HG03575 (cell line): ENCODE results near the gene PCSK2.

ENCODE experiments used
- ATAC-seq: cut with Tn5 transposase; IDR thresholded peaks from one replicate; pipeline ENCODE4 v1.9.1; 2021; ENCODE audit not compliant: unreplicated experiment, insufficient number of reproducible peaks, low FRiP score; ENCODE audit errors: extremely low read depth

Gene PCSK2

DNA sequence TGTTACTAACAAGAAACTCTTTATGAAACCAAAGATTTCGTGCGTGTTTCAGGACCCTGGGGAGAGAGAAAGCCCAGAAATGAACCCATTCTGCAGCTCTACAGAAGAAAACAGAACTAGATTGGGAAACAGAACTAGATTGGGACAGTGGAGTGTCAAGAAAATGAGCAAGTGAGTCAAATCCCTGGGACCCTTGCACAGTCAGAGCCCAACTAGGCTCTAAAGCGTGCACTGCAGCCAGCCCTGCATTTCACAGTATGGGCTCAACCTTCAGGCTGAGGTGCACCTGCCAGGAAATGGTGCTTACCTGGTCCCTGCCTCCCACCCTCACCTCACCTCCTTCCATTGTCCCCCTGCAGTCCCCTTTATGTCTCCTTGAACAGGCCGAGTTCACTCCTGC, 264.6 kb downstream of the PCSK2 start:
- ATAC-seq = no peak

DNA sequence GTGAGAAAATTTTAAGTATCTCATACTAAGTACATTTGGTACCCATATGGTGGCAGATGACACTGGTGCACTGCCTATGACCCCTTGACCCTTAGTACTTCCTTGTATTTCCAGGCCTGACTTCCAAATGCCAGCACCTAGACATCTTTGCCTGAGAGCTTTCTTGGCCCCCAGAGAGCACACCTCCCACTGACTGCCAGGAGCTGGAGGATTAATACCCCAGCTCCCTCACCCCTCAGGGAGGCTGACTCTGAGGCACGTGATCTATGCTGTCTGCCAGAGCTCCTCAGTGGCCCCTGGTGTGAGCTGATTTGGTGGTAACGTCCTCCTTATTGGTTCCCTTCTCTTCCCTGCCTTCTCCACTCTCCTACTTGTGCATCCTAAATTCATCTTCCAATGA, 266.3 kb downstream of the PCSK2 start:
- ATAC-seq = no peak

DNA sequence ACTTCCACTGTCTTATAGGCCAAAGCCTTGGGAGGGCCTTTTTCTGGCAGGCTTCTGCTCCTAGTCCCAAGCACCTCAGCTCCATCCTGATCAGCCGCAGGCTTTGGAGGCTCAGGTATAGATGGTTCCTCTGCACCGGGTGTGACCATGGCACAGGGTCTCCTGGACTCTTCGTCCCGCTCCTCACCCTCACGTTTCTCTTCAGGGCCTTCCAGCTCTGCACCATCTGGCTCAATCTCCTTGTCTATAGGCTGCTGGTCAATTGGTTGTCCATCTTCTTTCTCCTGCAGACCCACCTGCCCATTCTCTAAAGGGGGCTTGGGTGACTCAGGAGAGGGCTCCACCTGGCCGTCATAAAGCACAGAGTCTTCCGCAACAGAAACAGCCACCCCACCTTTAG, 267.4 kb downstream of the PCSK2 start:
- ATAC-seq = no peak

DNA sequence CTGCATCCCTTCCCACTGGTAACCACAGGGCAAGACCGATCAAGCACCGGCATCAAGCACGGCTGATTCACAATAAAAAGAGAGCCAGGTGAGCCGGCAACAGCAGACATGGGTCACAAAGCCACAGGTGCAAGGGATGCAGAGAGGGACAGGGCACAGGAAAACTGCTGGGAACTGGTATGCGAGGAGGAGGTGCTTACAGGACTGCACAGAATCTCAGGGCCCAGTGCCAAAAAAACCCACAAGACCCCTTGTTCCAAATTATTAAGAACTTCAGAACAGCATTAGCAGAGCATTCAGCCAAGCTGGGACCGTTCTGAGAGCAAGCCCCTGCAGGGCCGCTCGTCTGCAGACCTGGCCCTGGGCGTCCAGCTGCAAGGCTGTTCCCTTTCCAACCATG, 269.0 kb downstream of the PCSK2 start:
- no peak for ATAC-seq

DNA sequence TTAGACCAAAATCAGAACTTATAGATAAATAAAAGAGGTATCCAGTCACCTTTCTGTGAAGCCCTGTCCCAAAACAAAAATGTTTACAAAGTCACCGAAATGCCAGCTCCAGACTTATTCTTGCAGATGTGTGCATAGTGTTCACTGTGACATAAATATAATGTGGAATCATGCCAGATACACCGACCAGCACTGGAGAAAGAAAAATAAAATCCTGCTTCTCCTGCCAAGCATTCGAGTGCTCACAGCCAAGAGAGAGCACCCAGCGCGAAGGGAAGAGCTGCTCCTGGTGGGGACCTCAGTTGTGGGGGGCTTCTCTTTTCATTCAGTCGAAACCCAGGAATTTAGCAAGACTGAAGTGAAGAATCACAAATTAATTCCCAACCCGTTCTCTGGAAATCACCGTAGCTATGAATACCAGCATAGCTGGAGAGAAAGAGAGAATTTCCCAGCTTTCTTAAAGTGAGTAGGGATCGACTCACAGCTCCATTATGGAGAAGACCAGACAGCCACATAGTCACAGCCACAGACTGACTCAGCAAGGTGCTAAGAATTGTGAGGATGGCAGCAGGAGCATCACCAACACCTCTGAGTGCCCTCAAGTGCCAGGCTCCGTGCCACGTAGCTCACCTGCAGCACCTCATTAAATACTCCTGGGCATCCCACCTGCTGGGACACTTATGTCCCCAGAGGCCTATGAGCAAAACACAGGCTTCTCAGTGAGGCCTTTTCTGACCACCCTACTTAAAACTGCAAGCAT, 271.2 kb downstream of the PCSK2 start:
- ATAC-seq = no peak

DNA sequence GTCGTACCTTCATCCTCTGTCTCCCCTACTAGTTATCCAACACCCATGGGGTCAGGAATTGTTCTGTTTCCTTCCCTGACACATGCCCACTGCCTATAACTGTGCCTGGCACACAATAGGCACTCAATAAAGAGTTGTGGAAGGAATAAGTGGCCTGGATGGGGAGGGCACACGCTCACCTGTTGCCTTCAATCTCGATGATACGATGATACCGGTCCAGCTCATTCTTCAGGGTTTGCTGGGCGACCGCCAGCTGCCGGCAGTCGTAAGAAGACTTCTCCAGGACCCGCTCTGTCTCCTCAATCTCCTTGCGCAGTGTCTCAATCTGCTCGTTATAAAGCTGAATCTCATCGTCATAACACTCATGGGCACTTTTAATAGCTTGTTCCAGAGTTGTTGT, 271.8 kb downstream of the PCSK2 start:
- ATAC-seq = no peak

DNA sequence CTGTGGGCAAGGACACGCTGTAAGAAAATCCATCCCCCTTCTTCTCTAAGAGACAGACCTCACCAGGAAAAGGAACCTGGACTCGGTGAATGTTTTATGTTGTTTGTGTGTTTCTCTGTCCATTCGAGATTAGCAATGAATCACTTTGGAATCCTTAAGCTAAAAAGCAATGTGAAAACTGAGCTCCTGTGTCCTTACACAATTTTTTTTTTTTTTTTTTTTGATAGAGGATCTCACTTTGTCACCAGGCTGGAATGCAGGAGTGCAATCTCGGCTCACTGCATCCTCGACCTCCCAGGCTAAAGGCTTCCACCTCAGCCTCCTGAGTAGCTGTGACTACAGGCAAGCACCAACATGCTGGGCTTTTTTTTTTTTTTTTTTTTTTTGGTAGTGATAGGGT, 272.2 kb downstream of the PCSK2 start:
- no peak for ATAC-seq

DNA sequence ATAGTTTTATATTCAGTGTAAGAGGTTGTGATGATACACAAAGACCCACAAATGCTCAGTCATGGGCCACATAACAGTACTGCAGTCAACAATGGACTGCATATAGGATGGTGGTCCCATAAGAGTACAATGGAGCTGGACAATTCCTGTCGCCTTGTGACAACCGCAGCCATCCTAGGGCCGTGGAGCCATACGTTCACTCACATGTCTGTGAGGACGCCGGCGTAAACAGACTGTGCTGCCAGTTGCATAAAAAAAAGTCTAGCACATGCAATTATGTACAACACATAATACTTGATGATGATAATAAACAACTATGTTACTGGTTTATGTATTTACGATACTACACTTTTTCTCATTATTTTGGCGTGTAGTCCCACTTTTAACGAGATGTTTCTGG, 273.4 kb downstream of the PCSK2 start:
- ATAC-seq = no peak

DNA sequence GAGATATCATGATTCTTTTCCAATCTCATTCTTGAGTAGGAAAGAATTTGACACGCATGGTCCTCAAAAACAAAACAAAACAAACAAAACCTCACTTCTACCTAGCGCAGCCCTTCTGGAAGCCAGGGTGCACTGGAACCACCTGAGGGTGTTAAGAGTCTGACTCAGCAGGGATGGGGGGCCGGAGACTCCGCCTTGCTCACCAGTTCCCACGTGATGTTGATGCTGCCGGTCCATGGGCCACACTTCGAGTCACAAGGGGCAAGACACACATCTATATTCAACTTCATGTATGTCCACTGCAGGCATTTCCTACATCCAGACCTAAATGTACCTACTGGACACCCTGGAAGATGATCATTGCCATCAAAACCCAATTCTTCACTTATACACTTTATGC, 274.0 kb downstream of the PCSK2 start:
- no peak for ATAC-seq

DNA sequence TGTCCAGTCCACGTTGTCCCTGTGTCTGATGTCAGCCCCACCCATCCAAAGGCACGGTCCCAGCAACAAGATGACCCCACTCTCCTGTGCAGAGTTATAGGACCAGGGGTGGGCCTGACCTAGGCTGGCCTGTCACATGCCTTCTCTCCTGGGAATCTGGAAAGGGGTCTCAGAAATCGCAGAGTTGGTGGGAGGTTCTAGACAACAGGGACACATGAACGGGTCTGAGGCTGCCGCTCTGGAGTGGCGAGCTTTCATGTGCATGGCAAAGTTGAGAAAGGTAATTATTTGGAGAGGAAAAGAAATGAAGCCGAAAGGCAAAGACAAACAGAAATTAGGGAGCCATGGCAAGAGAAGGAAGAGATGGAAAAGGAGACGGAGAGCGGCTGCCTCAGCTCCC, 274.9 kb downstream of the PCSK2 start:
- no peak for ATAC-seq

DNA sequence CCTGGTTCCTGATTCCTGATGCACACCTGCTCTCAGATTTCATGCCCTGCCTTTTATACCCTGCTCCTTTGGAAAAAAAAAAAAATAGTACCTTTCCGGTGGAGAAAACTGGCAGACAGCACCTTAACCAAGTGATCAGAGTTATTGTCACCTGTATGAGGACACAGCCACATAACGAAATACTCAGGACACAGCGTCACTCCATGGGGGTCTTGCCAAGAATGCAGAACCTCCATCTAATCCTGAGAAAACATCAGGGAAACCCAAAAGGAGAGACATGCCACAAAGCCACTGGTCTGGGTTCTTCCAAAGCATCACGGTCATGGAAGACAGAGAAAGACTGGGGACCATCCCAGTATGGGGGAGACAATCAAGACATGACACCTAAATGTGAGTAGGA, 275.3 kb downstream of the PCSK2 start:
- no peak for ATAC-seq

DNA sequence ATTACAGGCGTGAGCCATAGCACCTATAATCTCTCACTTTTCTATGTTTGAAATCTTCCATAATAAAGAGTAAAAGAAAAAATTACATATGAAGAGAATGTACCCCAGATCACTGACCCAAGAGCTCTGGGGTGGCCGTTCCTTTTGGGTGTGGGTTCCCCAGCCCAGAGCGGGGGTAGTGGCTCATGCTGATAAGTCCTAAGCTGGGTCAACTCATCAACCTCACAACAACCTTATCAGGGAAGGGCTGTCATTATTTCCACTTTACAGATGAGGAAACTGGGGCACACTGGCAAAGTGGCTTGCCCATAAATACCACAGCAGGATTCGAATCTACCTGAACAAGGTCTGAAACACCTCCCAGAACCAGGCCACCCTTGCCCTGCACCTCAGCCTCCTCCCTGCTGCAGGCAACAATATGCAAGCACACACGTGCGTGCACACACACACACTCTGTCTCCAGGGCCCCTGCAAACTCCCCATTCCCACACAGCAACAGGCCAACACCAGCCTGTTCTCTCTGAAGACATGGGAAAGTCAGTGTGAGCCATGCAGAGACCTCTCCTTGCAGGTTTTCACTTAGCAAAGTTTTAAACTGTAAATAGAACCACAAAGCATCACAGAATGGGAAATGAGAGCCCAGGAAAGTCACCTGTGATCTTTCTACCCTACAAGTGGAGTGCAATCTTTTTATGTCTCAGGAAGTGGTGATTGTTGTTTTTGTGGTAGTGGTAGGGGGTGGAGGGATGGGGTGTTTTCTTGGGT, 276.6 kb downstream of the PCSK2 start:
- ATAC-seq = no peak

DNA sequence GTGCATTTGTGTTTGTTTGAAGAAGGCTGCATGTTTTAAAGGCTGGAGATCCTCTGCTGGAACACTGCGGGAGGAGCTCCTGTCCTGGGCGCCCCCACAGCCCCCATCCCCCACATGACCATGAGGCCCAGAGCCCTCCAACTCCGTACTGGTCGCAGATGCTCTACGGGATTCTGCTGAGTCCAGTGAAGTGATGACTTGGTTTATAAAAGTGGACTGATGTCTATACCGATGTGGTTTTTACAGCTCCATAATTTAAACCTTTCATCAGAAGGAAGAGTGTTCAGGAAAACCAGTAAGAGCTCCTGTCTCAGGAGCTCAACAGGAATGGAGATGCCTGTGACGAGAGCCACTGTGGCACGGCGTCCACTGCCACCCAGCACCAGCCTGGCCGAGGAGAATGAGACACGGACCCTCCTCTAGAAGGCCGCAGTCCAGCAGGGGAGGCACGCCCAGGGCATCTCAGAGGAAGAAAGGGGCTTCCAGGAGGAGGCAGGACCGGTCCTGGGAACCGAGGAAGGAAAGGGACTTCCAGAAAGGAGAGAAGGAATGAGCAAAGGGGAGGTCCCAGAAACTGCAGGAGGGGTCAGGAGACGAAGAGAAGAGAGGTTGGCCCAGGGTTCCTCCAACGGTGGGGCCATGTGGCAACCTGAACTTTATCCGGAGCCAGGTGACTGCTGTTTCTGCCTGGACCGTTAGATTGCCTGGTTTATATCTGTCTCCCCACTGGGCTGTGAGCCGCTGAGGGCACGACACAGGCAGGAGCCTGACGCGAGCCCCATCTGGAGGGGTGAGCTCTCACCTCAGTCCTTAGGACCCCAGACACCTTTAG, 277.4 kb downstream of the PCSK2 start:
- ATAC-seq = no peak

DNA sequence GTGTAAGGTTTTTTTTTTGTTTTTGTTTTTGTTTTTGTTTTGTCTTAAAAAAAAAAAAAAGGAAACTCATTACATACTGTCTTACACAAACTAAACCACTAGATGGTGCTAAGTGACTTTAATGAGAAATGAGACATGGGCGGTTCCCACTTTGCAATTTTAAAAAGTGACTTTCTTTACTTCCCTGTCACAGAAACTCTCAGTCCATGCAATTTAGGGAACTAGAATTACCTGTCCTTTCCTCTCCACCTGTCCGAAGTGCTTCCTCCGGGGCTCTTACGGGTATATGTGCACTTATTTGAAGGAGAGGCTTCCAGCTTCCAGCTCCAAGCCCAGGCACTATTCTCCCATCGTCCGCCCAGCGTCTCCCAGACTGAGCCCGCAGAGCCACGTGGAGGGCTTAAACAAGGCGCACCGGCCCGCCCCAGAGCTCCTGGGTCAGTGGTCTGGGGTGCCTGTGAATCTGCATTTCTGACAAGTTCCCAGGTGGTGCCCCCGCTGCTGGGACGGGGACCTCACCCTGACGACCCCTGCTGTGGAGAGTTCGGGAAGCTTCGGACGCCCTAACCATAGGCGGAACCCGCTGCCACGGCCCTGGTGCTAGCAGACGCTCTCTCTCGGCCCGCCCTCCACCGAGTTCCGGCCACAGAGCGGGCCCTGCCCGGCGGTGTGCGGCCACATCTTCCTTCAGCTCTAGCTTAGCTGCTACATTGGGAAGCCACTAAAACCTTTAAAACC, 278.2 kb downstream of the PCSK2 start:
- ATAC-seq = no peak

DNA sequence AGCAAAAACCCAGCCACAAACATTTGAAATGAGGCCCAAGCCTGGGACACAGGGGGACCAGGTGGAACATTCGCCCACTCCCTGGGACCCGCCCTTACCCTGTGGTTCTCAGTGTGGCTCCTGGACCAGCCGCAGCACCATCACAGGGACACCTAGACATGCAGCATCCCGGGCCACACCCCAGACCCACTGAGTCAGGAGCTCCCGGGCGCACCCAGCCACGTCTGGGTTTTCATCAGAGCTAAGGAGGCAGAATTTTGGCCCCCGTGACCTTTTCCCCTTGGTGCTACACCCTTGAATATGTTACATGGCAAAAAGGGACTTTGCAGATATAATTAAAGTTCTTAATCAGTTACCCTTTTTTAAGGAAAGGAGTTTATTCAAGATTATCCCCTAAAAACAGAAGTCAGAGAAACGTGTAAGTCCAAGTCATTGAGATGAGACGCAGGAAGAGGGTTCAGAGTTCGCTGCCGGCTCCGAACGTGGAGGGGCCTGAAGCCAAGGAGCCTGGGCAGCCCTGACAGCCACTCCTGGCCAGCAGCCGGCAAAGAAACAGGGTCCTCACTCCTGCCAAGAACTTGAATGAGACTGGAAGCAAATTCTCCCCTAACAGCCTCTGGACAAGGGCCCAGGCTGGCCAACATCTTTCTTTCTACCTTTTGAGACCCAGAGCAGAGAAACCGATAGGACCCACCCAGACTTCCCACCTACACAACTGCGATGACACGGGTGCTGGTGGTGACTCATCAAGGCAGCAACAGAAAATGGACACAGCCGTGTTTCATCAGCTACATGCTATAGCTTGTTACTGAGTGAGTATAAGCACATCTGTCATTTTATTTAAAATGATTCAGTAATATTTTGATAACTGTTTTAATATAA, 279.0 kb downstream of the PCSK2 start:
- ATAC-seq = no peak

DNA sequence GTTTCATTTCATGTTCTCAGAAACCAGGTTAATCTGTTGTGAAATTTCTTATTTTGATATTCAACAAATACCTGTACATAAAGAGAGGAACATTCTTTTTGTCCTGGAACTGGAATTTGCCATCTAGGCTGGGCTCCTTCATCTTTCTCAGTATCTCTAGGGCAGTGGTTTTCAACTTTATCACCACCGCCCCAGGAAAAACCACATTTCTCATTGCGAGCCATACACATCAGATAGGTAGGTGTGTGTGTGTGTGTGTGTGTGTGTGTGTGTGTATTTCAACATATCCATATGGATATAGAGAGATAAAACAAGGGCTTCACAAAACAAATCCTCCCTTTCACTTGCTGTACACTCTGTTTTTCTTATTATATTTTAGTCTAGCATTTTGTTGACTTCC, 280.2 kb downstream of the PCSK2 start:
- no peak for ATAC-seq

DNA sequence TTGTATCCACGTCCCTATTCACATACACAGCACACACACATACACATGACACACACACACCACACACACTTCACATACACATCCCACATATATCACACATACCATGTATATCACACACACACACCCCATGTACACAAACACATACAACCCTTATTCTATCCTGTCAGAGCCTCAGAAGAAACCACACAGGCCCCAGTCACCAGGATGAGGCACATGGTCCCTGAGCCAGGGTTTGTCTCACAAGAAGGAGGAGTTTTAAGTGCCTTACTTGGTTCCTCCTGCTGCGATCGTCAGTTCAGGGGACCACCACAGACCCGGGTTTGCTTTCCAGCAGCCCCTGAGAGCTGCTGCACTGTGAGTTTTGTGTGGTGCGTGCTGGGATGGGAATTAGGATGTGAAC, 280.7 kb downstream of the PCSK2 start:
- no peak for ATAC-seq

DNA sequence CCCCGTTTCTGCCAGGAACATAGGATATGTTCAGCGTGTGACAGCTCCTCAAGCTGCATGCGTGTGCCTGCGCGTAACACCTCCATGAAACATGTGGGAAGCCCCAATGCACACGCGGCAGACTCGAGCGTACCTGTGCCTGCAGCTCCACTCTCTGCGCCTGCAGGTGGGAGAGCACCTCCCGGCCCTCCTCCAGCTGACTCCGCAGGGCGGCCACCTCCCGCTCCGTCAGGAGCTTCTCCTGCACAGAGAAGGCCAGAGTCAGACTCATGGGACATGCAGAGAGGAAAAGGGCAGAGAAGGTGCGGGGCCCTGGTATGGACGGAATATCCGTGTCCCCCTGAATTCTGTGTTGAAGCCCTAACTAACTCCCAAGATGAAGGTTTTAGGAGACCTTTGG, 281.9 kb downstream of the PCSK2 start:
- no peak for ATAC-seq
